Panc1 (cell line): ENCODE measurements around the gene LBH.

Experiments
- POLR2AphosphoS5 ChIP-seq: IDR thresholded peaks from 2 replicates; pipeline ENCODE4 v1.6.1; 2012; ENCODE audit warnings: mild to moderate bottlenecking, low read depth, low read length, moderate library complexity
- SIN3A ChIP-seq: IDR thresholded peaks from 2 replicates; pipeline ENCODE4 v1.6.1; 2012; ENCODE audit warnings: low read depth, mild to moderate bottlenecking, low read length, moderate library complexity, borderline replicate concordance; ENCODE audit not compliant: insufficient read depth
- TF ChIP-seq, protein P1 (sequence below), 2 experiments: IDR thresholded peaks; 2 replicates each; pipeline ENCODE4 v1.6.1; 2011 to 2012; ENCODE audit warnings: low read depth in 2 of 2, control low read depth in 1 of 2, low read length in 1 of 2, mild to moderate bottlenecking in 1 of 2, moderate library complexity in 1 of 2; ENCODE audit not compliant: insufficient read depth in 1 of 2

DNA sequence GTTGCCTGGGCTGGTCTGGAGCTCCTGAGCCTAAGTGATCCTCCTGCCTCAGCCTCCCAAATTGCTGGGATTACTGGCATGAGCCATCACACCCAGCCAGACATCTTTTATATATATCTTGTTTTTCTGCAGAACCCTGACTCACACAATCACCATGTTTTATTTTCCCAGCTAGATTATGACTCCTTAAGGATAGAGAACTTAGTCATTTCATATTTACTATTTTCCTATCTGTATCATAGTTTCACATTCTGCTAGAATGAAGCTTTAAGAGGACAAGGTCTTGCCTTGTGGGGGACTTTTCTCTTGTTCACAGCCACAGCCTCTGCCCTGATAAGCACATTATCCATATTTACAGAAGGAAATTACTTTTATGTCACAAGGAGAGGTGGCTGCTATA is 73.9 kb downstream of the LBH start:
- no peak for TF ChIP-seq SIN3A
- no peak for TF ChIP-seq POLR2AphosphoS5
- TF ChIP-seq, protein P1, sequence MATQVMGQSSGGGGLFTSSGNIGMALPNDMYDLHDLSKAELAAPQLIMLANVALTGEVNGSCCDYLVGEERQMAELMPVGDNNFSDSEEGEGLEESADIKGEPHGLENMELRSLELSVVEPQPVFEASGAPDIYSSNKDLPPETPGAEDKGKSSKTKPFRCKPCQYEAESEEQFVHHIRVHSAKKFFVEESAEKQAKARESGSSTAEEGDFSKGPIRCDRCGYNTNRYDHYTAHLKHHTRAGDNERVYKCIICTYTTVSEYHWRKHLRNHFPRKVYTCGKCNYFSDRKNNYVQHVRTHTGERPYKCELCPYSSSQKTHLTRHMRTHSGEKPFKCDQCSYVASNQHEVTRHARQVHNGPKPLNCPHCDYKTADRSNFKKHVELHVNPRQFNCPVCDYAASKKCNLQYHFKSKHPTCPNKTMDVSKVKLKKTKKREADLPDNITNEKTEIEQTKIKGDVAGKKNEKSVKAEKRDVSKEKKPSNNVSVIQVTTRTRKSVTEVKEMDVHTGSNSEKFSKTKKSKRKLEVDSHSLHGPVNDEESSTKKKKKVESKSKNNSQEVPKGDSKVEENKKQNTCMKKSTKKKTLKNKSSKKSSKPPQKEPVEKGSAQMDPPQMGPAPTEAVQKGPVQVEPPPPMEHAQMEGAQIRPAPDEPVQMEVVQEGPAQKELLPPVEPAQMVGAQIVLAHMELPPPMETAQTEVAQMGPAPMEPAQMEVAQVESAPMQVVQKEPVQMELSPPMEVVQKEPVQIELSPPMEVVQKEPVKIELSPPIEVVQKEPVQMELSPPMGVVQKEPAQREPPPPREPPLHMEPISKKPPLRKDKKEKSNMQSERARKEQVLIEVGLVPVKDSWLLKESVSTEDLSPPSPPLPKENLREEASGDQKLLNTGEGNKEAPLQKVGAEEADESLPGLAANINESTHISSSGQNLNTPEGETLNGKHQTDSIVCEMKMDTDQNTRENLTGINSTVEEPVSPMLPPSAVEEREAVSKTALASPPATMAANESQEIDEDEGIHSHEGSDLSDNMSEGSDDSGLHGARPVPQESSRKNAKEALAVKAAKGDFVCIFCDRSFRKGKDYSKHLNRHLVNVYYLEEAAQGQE (IDR thresholded peaks at IDR 0.05; ENCODE audit: insufficient read depth in 1 of 2, low read depth in 2 of 2, low read length in 1 of 2), result no peak
